Uterus (tissue), 2 donors: ENCODE data around the gene CYBRD1.

Source experiments
- POLR2A ChIP-seq, 2 donors: fragments of 450-650 bp; IDR thresholded peaks; one replicate each; pipeline ENCODE4 v1.6.1; 2016; ENCODE audit warnings: antibody characterized with exemption in 2 of 2, mild to moderate bottlenecking in 1 of 2, moderate library complexity in 1 of 2
- TF ChIP-seq, protein P1 (sequence below), 4 experiments: fragments of 200-600 bp in 2 of 4; fragments of 450-650 bp in 2 of 4; sonication (generic) in 2 of 4; IDR thresholded peaks; one replicate each; pipeline ENCODE4 v1.5.1; 2016 to 2019; ENCODE audit warnings: antibody characterized with exemption in 4 of 4, mild to moderate bottlenecking in 2 of 4, moderate library complexity in 1 of 4

DNA sequence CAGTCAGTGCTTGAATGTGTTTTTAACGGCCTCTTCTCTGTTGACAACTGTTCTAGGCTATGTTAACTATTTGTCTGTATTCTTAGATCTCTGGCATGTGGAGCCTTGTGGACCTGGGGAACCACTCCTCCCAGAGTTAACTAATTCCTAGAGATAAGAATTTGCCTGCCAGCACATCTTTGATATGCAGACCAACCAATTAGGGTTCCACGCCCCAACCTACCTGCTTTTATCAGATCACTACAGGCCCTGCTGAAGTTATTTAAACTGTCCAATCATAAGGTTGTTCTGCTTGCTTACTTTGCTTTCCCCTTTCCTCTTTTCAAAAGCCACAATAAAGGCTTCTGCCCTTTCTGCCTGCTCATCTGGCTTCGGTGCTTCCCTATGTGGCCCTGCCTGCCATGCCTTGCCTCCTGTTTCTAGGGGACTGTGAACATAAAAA is 8.5 kb upstream of the CYBRD1 start:
- TF ChIP-seq POLR2A (IDR thresholded peaks at IDR 0.05) = no peak
- TF ChIP-seq, protein P1, sequence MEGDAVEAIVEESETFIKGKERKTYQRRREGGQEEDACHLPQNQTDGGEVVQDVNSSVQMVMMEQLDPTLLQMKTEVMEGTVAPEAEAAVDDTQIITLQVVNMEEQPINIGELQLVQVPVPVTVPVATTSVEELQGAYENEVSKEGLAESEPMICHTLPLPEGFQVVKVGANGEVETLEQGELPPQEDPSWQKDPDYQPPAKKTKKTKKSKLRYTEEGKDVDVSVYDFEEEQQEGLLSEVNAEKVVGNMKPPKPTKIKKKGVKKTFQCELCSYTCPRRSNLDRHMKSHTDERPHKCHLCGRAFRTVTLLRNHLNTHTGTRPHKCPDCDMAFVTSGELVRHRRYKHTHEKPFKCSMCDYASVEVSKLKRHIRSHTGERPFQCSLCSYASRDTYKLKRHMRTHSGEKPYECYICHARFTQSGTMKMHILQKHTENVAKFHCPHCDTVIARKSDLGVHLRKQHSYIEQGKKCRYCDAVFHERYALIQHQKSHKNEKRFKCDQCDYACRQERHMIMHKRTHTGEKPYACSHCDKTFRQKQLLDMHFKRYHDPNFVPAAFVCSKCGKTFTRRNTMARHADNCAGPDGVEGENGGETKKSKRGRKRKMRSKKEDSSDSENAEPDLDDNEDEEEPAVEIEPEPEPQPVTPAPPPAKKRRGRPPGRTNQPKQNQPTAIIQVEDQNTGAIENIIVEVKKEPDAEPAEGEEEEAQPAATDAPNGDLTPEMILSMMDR (IDR thresholded peaks at IDR 0.05) = no peak
